HEK293 (cell line): ENCODE results near the gene PDLIM7.

Source experiments
- CTCF ChIA-PET: fragments of 350-600 bp; formaldehyde crosslinking; extraction: SDS; loops from one replicate; lab custom pipeline; 2021; ENCODE audit warnings: antibody characterized with exemption; lab: Yijun Ruan, JAX
- POLR2A ChIA-PET: fragments of 300-600 bp; formaldehyde crosslinking; extraction: SDS; loops from one replicate; lab custom pipeline; 2020; ENCODE audit warnings: antibody characterized with exemption, inconsistent platforms; lab: Yijun Ruan, JAX
- H3K27ac ChIP-seq: fragments of 200-500 bp; sonication (Bioruptor generic); 2 replicates; pipeline ENCODE4 v1.5.1; 2014; ENCODE audit warnings: low read depth, low read length, control low read depth, inconsistent platforms; ENCODE audit errors: extremely low read depth
- H3K36me3 ChIP-seq, 2 experiments: fragments of 200-500 bp in 1 of 2; sonication (Bioruptor generic) in 1 of 2; 1 replicate in 1 of 2; 2 replicates in 1 of 2; pipeline ENCODE4 v1.5.1; 2014 to 2017; ENCODE audit warnings: inconsistent platforms in 2 of 2, low read length in 2 of 2; ENCODE audit not compliant: control insufficient read depth in 2 of 2, insufficient read depth in 1 of 2
- H3K4me1 ChIP-seq: fragments of 200-500 bp; sonication (Bioruptor generic); 2 replicates; pipeline ENCODE4 v1.5.1; 2014; ENCODE audit warnings: mild to moderate bottlenecking, low read length, inconsistent platforms; ENCODE audit not compliant: control insufficient read depth, insufficient read depth
- H3K4me3 ChIP-seq: 2 replicates; pipeline ENCODE4 v1.5.1; 2011; ENCODE audit warnings: low read depth, mild to moderate bottlenecking, control low read depth, low read length, moderate library complexity
- H3K9me3 ChIP-seq: fragments of 200-500 bp; sonication (Bioruptor generic); 2 replicates; pipeline ENCODE4 v1.5.1; 2014; ENCODE audit warnings: low read depth, low read length, inconsistent platforms; ENCODE audit not compliant: control insufficient read depth, insufficient read depth
- FEZF1 ChIP-seq: fragments of 450-650 bp; formaldehyde crosslinking; IDR thresholded peaks from 2 replicates; pipeline ENCODE4 v1.5.1; 2016; ENCODE audit warnings: missing biosample characterization, missing genetic modification characterization
- GLIS1 ChIP-seq: fragments of 450-650 bp; formaldehyde crosslinking; IDR thresholded peaks from 2 replicates; pipeline ENCODE4 v1.5.1; 2016; ENCODE audit warnings: missing biosample characterization, missing genetic modification characterization
- HOXC10 ChIP-seq: sonication (generic); formaldehyde crosslinking; IDR thresholded peaks from 2 replicates; pipeline ENCODE4 v1.8.1; 2023; ENCODE audit warnings: mild to moderate bottlenecking, missing genetic modification reagents
- KLF1 ChIP-seq: fragments of 450-650 bp; formaldehyde crosslinking; IDR thresholded peaks from 2 replicates; pipeline ENCODE4 v1.5.1; 2016; ENCODE audit warnings: missing biosample characterization, missing genetic modification characterization
- PRDM1 ChIP-seq: fragments of 450-650 bp; formaldehyde crosslinking; IDR thresholded peaks from 2 replicates; pipeline ENCODE4; 2016; ENCODE audit warnings: missing biosample characterization, missing genetic modification characterization
- SP3 ChIP-seq: fragments of 450-650 bp; formaldehyde crosslinking; IDR thresholded peaks from 2 replicates; pipeline ENCODE4 v1.5.1; 2016; ENCODE audit warnings: missing biosample characterization, missing genetic modification characterization
- TCF7L2 ChIP-seq: IDR thresholded peaks from 2 replicates; pipeline ENCODE4 v1.6.1; 2011; ENCODE audit warnings: low read depth, mild to moderate bottlenecking, inconsistent platforms, low read length, moderate library complexity, borderline replicate concordance
- WT1 ChIP-seq: fragments of 450-650 bp; formaldehyde crosslinking; IDR thresholded peaks from 2 replicates; pipeline ENCODE4 v1.5.1; 2016; ENCODE audit warnings: missing biosample characterization, missing genetic modification characterization
- ZIC2 ChIP-seq: fragments of 450-650 bp; formaldehyde crosslinking; IDR thresholded peaks from 2 replicates; pipeline ENCODE4 v1.5.1; 2016; ENCODE audit warnings: missing biosample characterization, missing genetic modification characterization
- ZNF10 ChIP-seq: fragments of 450-650 bp; formaldehyde crosslinking; IDR thresholded peaks from 2 replicates; pipeline ENCODE4 v1.5.1; 2017; ENCODE audit warnings: missing biosample characterization, missing genetic modification characterization
- ZNF366 ChIP-seq: fragments of 450-650 bp; formaldehyde crosslinking; conservative IDR thresholded peaks from 2 replicates; pipeline ENCODE4 v1.5.1; 2016; ENCODE audit warnings: missing biosample characterization, missing genetic modification characterization
- ZNF747 ChIP-seq: fragments of 450-650 bp; formaldehyde crosslinking; IDR thresholded peaks from 2 replicates; pipeline ENCODE4 v1.5.1; 2016; ENCODE audit warnings: missing biosample characterization, missing genetic modification characterization
- ZSCAN23 ChIP-seq: fragments of 450-650 bp; formaldehyde crosslinking; IDR thresholded peaks from 2 replicates; pipeline ENCODE4 v1.5.1; 2016; ENCODE audit warnings: missing biosample characterization, missing genetic modification characterization
- TF ChIP-seq, protein P1 (sequence below): fragments of 450-650 bp; formaldehyde crosslinking; IDR thresholded peaks from 2 replicates; pipeline ENCODE4 v1.5.1; 2016; ENCODE audit warnings: missing biosample characterization, missing genetic modification characterization
- TF ChIP-seq, protein P2 (sequence below): fragments of 450-650 bp; formaldehyde crosslinking; IDR thresholded peaks from 2 replicates; pipeline ENCODE4 v1.5.1; 2016; ENCODE audit warnings: missing biosample characterization, missing genetic modification characterization

PDLIM7 gene

DNA sequence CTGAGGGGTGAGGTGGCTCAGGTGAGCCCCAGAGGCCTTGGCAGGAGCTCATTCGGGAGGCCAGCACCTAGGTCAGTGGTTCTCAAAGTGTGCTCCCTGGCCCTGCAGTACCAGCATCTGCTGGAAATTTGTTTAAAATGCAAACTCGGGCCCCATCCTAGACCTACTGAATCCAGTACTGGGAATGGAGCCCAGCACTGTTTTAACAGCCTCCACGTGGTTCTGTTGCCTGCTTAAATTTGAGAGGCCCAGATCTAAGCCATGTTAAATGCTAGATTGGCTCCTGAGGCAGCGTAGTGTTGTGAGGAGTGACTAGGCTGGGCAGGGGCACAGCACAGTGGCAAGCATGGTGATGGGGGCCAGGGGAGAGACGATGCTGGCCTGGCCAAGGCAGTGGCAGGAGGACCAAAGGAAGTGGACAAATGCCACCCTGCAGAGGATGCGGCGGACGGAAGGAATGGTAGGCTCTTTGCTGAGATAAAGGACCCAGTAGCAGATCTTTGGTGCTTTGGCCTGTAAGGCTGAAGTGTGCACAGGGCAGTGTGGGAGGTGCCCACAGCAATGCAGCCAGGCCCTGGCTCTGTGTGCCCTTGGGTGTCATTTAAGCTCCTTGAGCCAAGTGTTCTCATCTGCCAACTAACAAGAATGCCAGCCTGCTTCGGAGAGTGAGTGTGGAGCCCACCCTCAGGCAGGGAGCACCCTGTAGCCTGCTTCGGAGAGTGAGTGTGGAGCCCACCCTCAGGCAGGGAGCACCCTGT is 46.6 kb downstream of the PDLIM7 start:
- Histone ChIP-seq H3K4me3 (no peak overlapping the region), H3K4me1 (peaks cover 5% of the 10 kb centered on the region; the same call in 1 of the 2 replicates), H3K9me3 (no peaks in the 10 kb centered on the region), H3K27ac (no peak overlapping the region), H3K36me3 (no peaks in the 10 kb centered on the region)
- TF ChIP-seq, protein P1, sequence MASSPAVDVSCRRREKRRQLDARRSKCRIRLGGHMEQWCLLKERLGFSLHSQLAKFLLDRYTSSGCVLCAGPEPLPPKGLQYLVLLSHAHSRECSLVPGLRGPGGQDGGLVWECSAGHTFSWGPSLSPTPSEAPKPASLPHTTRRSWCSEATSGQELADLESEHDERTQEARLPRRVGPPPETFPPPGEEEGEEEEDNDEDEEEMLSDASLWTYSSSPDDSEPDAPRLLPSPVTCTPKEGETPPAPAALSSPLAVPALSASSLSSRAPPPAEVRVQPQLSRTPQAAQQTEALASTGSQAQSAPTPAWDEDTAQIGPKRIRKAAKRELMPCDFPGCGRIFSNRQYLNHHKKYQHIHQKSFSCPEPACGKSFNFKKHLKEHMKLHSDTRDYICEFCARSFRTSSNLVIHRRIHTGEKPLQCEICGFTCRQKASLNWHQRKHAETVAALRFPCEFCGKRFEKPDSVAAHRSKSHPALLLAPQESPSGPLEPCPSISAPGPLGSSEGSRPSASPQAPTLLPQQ (tag by site-specific recombination) = peak; percentile 51; the same call in 1 of the 2 replicates
- no peak for TF ChIP-seq FEZF1
- ChIA-PET POLR2A (interaction anchor here (0.6 to 1.4 kb wide), 3 partner anchors 44 to 149 kb away, joined by 3 to 4 read pairs (median 3); no protein-coding TSS in a partner anchor), CTCF (interaction anchor here (0.9 to 5.0 kb wide), 6 partner anchors 9 to 337 kb away, joined by 3 to 76 read pairs (median 4); no protein-coding TSS in a partner anchor)

DNA sequence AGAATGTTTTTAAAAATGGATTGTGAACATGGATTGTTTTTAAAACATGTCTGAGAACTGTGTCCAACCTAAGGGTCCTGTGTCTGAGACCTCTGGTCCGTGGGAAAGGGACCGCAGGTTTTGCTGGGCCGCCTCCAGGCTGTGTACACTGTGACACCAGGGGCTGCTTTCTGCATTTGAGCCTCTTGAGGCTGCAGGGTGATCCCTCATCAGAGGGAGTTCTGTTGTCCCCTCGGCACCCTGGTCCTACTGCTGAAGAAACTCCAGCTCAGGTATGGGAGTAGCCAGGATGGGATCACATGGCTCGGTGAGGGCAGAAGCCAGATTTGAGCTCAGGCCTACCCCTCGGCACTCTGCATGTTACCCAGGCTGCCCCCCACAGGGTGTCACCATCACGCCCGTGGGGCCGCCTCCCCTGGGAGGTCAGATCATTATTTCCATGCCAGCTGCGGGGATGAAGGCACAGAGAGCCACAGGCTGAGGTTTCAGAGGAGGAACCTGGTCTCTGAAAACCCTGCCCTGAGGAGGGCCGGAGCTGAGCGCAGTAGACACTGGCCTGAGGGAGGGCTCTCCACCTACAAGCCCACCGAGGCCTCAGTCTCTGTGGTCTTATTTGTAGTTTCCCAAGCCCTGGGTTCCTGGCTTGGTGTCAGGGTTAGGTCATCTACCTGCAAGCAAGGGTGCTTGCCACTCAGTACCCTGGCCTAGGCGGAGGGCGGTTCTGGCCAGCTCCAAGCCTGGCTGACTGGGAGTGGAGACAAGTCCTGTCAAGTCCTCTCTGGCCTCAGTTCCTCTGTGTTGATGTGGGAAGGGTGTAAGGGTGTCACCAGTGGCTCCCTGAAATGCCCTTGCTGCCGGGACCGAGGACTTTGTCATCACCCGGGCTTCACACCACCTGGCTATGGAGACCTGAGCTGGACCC is 48.0 kb downstream of the PDLIM7 start:
- POLR2A ChIA-PET = interaction anchor here (0.6 to 3.3 kb wide), 6 partner anchors 8 to 59 kb away, joined by 3 to 19 read pairs (median 4); partner anchors contain the start of gene GRK6
- Histone ChIP-seq H3K27ac (no peak overlapping the region), H3K4me3 (no peak overlapping the region), H3K9me3 (no peaks in the 10 kb centered on the region), H3K4me1 (peaks cover 5% of the 10 kb centered on the region; the same call in 1 of the 2 replicates), H3K36me3 (no peaks in the 10 kb centered on the region)
- TF ChIP-seq WT1 (no peak), ZNF747 (tag by site-specific recombination) (no peak), ZIC2 (tag by site-specific recombination) (peak; percentile 70), ZNF10 (peak; percentile 90), KLF1 (peak; percentile 22; the same call in 1 of the 2 replicates), ZSCAN23 (no peak), HOXC10 (no peak), TCF7L2 (no peak), GLIS1 (peak; percentile 71)
- TF ChIP-seq, protein P2, sequence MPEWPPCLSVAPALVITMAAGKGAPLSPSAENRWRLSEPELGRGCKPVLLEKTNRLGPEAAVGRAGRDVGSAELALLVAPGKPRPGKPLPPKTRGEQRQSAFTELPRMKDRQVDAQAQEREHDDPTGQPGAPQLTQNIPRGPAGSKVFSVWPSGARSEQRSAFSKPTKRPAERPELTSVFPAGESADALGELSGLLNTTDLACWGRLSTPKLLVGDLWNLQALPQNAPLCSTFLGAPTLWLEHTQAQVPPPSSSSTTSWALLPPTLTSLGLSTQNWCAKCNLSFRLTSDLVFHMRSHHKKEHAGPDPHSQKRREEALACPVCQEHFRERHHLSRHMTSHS (tag by site-specific recombination) = no peak
- CTCF ChIA-PET = interaction anchor here (0.6 to 4.1 kb wide), 10 partner anchors 43 to 1719 kb away, joined by 3 to 40 read pairs (median 4); no protein-coding TSS in a partner anchor

- no peak overlapping the region for H3K4me3 ChIP-seq
- TF ChIP-seq ZNF366 (tag by site-specific recombination) (peak; percentile 55), PRDM1 (tag by site-specific recombination) (0 out of 2 replicates have a peak, but pooled peaks have one; percentile 31), SP3 (tag by site-specific recombination) (no peak)
- H3K9me3 ChIP-seq = no peaks in the 10 kb centered on the region
- H3K4me1 ChIP-seq = no peaks in the 10 kb centered on the region
- H3K36me3 ChIP-seq = no peaks in the 10 kb centered on the region
- ChIA-PET CTCF (interaction anchor here (0.7 to 4.1 kb wide), 8 partner anchors 9 to 129 kb away, joined by 3 to 40 read pairs (median 6); no protein-coding TSS in a partner anchor), POLR2A (interaction anchor here (0.5 to 3.3 kb wide), 8 partner anchors 9 to 148 kb away, joined by 3 to 19 read pairs (median 4); partner anchors contain the start of gene GRK6)
- H3K27ac ChIP-seq = no peak overlapping the region
These were observed 49.0 kb downstream of the PDLIM7 start for GRCh38 chr5:177448244-177448950.
